GM23338 (cell line): ENCODE measurements around the gene ERI3. TPM values are rescaled to one million over a fixed set of nuclear protein-coding genes. Genes with fewer than 3 reads are reported as not detected.
A peak's percentile ranks its signal among the peaks of the same experiment; 100 is the strongest.

ENCODE experiments used
- ATAC-seq: fragments of 200-7000 bp; cut with Tn5 transposase; 3 replicates; pipeline ENCODE4 v1.9.1; 2020
- DNase-seq: peaks from one replicate; pipeline ENCODE4 v3.0.0-alpha.2; 2015; ENCODE audit warnings: low spot score
- H2AFZ ChIP-seq: fragments of 200-600 bp; sonication (generic); 2 replicates; pipeline ENCODE4 v1.8.0; 2016; ENCODE audit warnings: antibody characterized with exemption, mild to moderate bottlenecking, moderate library complexity
- H3F3A ChIP-seq: fragments of 200-600 bp; sonication (generic); replicated peaks from 2 replicates; pipeline ENCODE4 v1.8.0; 2017; ENCODE audit warnings: antibody characterized with exemption, mixed run types, low read depth
- H3K27ac ChIP-seq: fragments of 200-600 bp; sonication (generic); 2 replicates; pipeline ENCODE4 v1.6.1; 2016; ENCODE audit warnings: low read depth
- H3K27me3 ChIP-seq: fragments of 200-600 bp; sonication (generic); 2 replicates; pipeline ENCODE4 v1.8.0; 2016; ENCODE audit warnings: mild to moderate bottlenecking, mixed run types, moderate library complexity; ENCODE audit not compliant: insufficient read depth
- H3K36me3 ChIP-seq: fragments of 200-600 bp; sonication (generic); 2 replicates; pipeline ENCODE4 v1.8.0; 2016; ENCODE audit warnings: mild to moderate bottlenecking; ENCODE audit not compliant: insufficient read depth
- H3K4me1 ChIP-seq: fragments of 200-600 bp; sonication (generic); 2 replicates; pipeline ENCODE4 v1.8.0; 2016; ENCODE audit warnings: mild to moderate bottlenecking, moderate library complexity; ENCODE audit not compliant: insufficient read depth
- H3K4me2 ChIP-seq: fragments of 200-600 bp; sonication (generic); 2 replicates; pipeline ENCODE4 v1.7.1; 2017; ENCODE audit warnings: mixed run types
- H3K4me3 ChIP-seq: fragments of 200-600 bp; sonication (generic); 2 replicates; pipeline ENCODE4 v1.6.1; 2016; ENCODE audit warnings: mixed run types
- H3K79me2 ChIP-seq: fragments of 200-600 bp; sonication (generic); replicated peaks from 2 replicates; pipeline ENCODE4 v1.8.0; 2017; ENCODE audit warnings: mild to moderate bottlenecking; ENCODE audit not compliant: insufficient read depth
- H3K9me2 ChIP-seq: fragments of 200-600 bp; sonication (generic); 2 replicates; pipeline ENCODE4 v1.8.0; 2017; ENCODE audit not compliant: insufficient read depth
- H4K20me1 ChIP-seq: fragments of 200-600 bp; sonication (generic); replicated peaks from 2 replicates; pipeline ENCODE4 v1.8.0; 2017; ENCODE audit warnings: mild to moderate bottlenecking; ENCODE audit not compliant: insufficient read depth
- H3K27ac Mint-ChIP-seq: 2 replicates; pipeline ENCODE4 v1.8.0; 2020; ENCODE audit warnings: inconsistent platforms, mild to moderate bottlenecking, moderate library complexity, mixed read lengths
- H3K27me3 Mint-ChIP-seq: 3 replicates; pipeline ENCODE4 v1.8.0; 2022; ENCODE audit warnings: low read depth, mild to moderate bottlenecking, moderate library complexity, mixed read lengths, inconsistent platforms; ENCODE audit not compliant: insufficient read depth, poor library complexity
- H3K36me3 Mint-ChIP-seq: 3 replicates; pipeline ENCODE4 v1.8.0; 2021; ENCODE audit warnings: low read depth, mild to moderate bottlenecking, inconsistent platforms, moderate library complexity, mixed read lengths
- H3K4me1 Mint-ChIP-seq: 3 replicates; pipeline ENCODE4 v1.8.0; 2020; ENCODE audit warnings: mild to moderate bottlenecking, inconsistent platforms, mixed read lengths
- H3K4me3 Mint-ChIP-seq: 3 replicates; pipeline ENCODE4 v1.8.0; 2021; ENCODE audit warnings: moderate library complexity, mild to moderate bottlenecking, inconsistent platforms, mixed read lengths
- H3K9me3 Mint-ChIP-seq: 3 replicates; pipeline ENCODE4 v1.8.0; 2020; ENCODE audit warnings: moderate library complexity, mild to moderate bottlenecking, inconsistent platforms, mixed read lengths
- CTCF ChIP-seq, 2 experiments: fragments of 200-600 bp in 1 of 2; sonication (generic) in 1 of 2; conservative IDR thresholded peaks; 2 replicates each; pipeline versions ENCODE4 v1.5.1 to v1.6.1; 2016 to 2017; ENCODE audit warnings: antibody characterized with exemption in 2 of 2, low read depth in 2 of 2, mild to moderate bottlenecking in 2 of 2, moderate library complexity in 1 of 2
- EZH2 ChIP-seq: fragments of 200-600 bp; sonication (generic); IDR thresholded peaks from one replicate; pipeline ENCODE4 v1.8.0; 2017; ENCODE audit warnings: antibody characterized with exemption, mild to moderate bottlenecking, low read depth; ENCODE audit not compliant: unreplicated experiment
- POLR2AphosphoS5 ChIP-seq: IDR thresholded peaks from 2 replicates; pipeline ENCODE4 v1.6.1; 2016; ENCODE audit warnings: antibody characterized with exemption, low read depth
- ZNF462 ChIP-seq: fragments of 250-450 bp; sonication (Bioruptor Pico); IDR thresholded peaks from 2 replicates; pipeline ENCODE4 v1.5.0; 2020; ENCODE audit warnings: mild to moderate bottlenecking, moderate library complexity
- polyA plus RNA-seq: library from polyadenylated mRNA; unstranded; fragments of >200 nt; fragmentation: Nextera tagmentation; extraction: Ambion mirVana; gene quantifications from 2 replicates; pipeline ENCODE4 v1.2.1, GENCODE V29; 2016
- total RNA-seq: library from RNA; depleted of rRNA; stranded (reverse); fragments of >200 nt; shearing (Covaris generic); gene quantifications from 2 replicates; pipeline ENCODE4 v1.2.3, GENCODE V29; 2014

The ERI3 gene
- total and polyA plus RNA-seq, 2 experiments from 2014 or later = 63.0 to 70.1 TPM

DNA sequence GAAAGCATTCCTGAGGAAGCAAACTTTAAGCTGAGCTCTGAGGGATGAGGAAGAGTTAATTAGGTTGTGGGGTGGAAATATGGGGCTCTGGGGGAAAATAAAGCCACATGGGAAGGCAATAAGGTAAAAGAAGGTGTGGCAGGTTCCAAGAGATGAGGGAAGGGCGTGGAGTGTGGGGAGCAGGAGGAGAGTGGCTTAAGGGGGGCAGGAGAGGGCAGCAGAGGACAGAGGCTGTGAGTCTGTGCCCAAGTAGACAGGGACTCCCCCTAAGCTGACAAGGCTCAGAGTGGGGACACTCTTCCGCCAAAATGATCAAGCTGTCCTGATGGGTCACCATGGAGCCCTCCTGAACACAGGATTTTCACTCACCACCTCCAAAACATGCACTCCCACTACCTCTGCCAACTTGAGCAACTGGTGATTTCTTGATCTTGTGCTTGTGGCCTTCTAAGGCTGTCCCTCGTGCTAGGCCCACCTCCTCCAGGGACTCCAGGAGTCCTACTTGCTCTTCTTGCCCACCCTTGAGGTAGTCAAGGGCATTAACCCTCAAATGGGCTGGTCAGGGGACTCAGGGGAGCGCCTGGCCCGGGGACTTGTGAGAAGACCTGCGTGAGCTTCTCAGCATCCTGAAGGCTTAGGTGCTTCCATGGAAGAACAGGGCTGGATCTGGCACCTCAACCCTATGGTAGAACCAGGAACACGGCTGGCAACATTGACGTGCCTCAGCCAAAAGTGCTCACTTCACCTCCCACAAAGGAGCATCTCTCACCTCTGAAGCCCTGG is 118.4 kb downstream of the ERI3 start:
- no peak overlapping the region for H3K4me2 ChIP-seq
- no peaks in the 10 kb centered on the region for H3K27me3 ChIP-seq
- 0 out of 2 replicates have a peak, but pooled peaks cover 2% of the 10 kb centered on the region for H4K20me1 ChIP-seq
- H3K36me3 ChIP-seq = no peaks in the 10 kb centered on the region
- no peak for ATAC-seq
- Mint-ChIP-seq H3K36me3 (peaks cover 7% of the 10 kb centered on the region), H3K27me3 (peaks cover 5% of the 10 kb centered on the region), H3K4me3 (no peak overlapping the region), H3K9me3 (no peaks in the 10 kb centered on the region), H3K27ac (no peak overlapping the region), H3K4me1 (peaks cover 29% of the 10 kb centered on the region)
- TF ChIP-seq CTCF (conservative IDR thresholded peaks at IDR 0.05; ENCODE audit: low read depth in 2 of 2) (peak in 1 of 2 experiments; percentile 39; a peak in 2 of 4 replicates), POLR2AphosphoS5 (no peak), EZH2 (no peak), ZNF462 (CRISPR knock-in tag) (no peak)
- DNase-seq = no peak
- no peaks in the 10 kb centered on the region for H3K9me2 ChIP-seq
- no peaks in the 10 kb centered on the region for H3K79me2 ChIP-seq
- no peaks in the 10 kb centered on the region for H3F3A ChIP-seq
- no peak overlapping the region for H3K4me3 ChIP-seq
- no peak overlapping the region for H2AFZ ChIP-seq
- peaks cover 9% of the 10 kb centered on the region; the same call in 1 of the 2 replicates for H3K4me1 ChIP-seq
- H3K27ac ChIP-seq = no peak overlapping the region
